GM23338 (cell line): Measurements from ENCODE around the gene NPAS3.

Experiments used
- CTCF ChIP-seq, 2 experiments: fragments of 200-600 bp in 1 of 2; sonication (generic) in 1 of 2; conservative IDR thresholded peaks; 2 replicates each; pipeline versions ENCODE4 v1.5.1 to v1.6.1; 2016 to 2017; ENCODE audit warnings: antibody characterized with exemption in 2 of 2, low read depth in 2 of 2, mild to moderate bottlenecking in 2 of 2, moderate library complexity in 1 of 2
- EZH2 ChIP-seq: fragments of 200-600 bp; sonication (generic); IDR thresholded peaks from one replicate; pipeline ENCODE4 v1.8.0; 2017; ENCODE audit warnings: antibody characterized with exemption, mild to moderate bottlenecking, low read depth; ENCODE audit not compliant: unreplicated experiment
- ZNF114 ChIP-seq: fragments of 250-450 bp; sonication (Bioruptor Pico); IDR thresholded peaks from 2 replicates; pipeline ENCODE4 v1.5.0; 2020; ENCODE audit warnings: mild to moderate bottlenecking, moderate library complexity

- TF ChIP-seq CTCF (conservative IDR thresholded peaks at IDR 0.05; ENCODE audit: low read depth in 2 of 2) (no peak), EZH2 (no peak), ZNF114 (CRISPR knock-in tag) (no peak)
Observed at GRCh38 chr14:33271216-33271615, 332.5 kb downstream of the NPAS3 start.
